Measurements from ENCODE around the gene STK25.

DNA sequence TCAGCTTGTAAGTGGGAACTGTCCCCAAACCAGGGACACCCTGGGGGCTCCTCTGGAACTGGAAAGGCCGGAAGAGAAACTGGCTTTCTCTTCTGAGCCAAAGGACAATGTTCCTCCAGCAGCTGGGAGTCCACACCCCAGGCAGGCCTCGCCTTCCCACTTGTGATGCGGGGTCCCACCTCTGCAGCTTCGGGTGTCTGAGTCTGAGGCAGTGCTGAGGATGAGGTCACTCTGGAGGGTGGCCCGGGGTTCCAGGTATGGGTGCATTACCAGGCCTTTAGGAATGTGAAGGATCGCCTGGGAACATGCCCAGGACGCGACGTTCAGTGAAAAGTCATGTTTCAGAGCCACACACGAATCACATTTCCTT is 32.0 kb upstream of the STK25 start:
- TF ChIP-seq, protein P1, sequence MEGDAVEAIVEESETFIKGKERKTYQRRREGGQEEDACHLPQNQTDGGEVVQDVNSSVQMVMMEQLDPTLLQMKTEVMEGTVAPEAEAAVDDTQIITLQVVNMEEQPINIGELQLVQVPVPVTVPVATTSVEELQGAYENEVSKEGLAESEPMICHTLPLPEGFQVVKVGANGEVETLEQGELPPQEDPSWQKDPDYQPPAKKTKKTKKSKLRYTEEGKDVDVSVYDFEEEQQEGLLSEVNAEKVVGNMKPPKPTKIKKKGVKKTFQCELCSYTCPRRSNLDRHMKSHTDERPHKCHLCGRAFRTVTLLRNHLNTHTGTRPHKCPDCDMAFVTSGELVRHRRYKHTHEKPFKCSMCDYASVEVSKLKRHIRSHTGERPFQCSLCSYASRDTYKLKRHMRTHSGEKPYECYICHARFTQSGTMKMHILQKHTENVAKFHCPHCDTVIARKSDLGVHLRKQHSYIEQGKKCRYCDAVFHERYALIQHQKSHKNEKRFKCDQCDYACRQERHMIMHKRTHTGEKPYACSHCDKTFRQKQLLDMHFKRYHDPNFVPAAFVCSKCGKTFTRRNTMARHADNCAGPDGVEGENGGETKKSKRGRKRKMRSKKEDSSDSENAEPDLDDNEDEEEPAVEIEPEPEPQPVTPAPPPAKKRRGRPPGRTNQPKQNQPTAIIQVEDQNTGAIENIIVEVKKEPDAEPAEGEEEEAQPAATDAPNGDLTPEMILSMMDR (IDR thresholded peaks at IDR 0.05; ENCODE audit: low read depth, low read length): no peak
- no peak for TF ChIP-seq EZH2phosphoT487 (IDR thresholded peaks at IDR 0.05; ENCODE audit: low read depth)
